CD4-positive, alpha-beta T cell treated with Interleukin-2 at 100 ng/mL for 4 hours (primary cell): ENCODE measurements around the gene CYYR1.

Experiments used
- DNase-seq: peaks from one replicate; pipeline ENCODE4 v3.0.0-alpha.2; 2020; ENCODE audit warnings: low spot score

CYYR1 gene

GRCh38 chr21:26572702-26573381 is at the start of gene CYYR1:
Gene CYYR1, minus strand, starts transcription at chr21:26573286. Its CDS starts 346 bp downstream, at chr21:26572940.
- DNase-seq = no peak

- no peak for DNase-seq
Measured at GRCh38 chr21:26617176-26617575, 44.1 kb upstream of the CYYR1 start.

- no peak for DNase-seq
Measured at GRCh38 chr21:26614251-26614650, 41.2 kb upstream of the CYYR1 start.

GRCh38 chr21:26599261-26599660 is 26.2 kb upstream of the CYYR1 start:
- DNase-seq = no peak

GRCh38 chr21:26597981-26598380 is 24.9 kb upstream of the CYYR1 start:
- DNase-seq = no peak

- no peak for DNase-seq
Measured at GRCh38 chr21:26597031-26597430, 23.9 kb upstream of the CYYR1 start.

- DNase-seq = no peak
Measured at GRCh38 chr21:26595971-26596370, 22.9 kb upstream of the CYYR1 start.

- DNase-seq = no peak
Measured at GRCh38 chr21:26593800-26594199, 20.7 kb upstream of the CYYR1 start.

- no peak for DNase-seq
Measured at GRCh38 chr21:26591543-26591942, 18.5 kb upstream of the CYYR1 start.

- no peak for DNase-seq
Measured at GRCh38 chr21:26588446-26588845, 15.4 kb upstream of the CYYR1 start.

GRCh38 chr21:26587736-26588201 is 14.7 kb upstream of the CYYR1 start:
- DNase-seq = no peak

- no peak for DNase-seq
Measured at GRCh38 chr21:26583769-26584168, 10.7 kb upstream of the CYYR1 start.

- no peak for DNase-seq
Measured at GRCh38 chr21:26581818-26582217, 8.7 kb upstream of the CYYR1 start.

- no peak for DNase-seq
Measured at GRCh38 chr21:26572076-26572701, 897 bp downstream of the CYYR1 start.

- DNase-seq = no peak
Measured at GRCh38 chr21:26570203-26570602, 2.9 kb downstream of the CYYR1 start.

- no peak for DNase-seq
Measured at GRCh38 chr21:26565546-26565945, 7.5 kb downstream of the CYYR1 start.

- no peak for DNase-seq
Measured at GRCh38 chr21:26565111-26565510, 8.0 kb downstream of the CYYR1 start.

- no peak for DNase-seq
Measured at GRCh38 chr21:26563856-26564503, 9.1 kb downstream of the CYYR1 start.

- DNase-seq = no peak
Measured at GRCh38 chr21:26560612-26561011, 12.5 kb downstream of the CYYR1 start.

GRCh38 chr21:26559099-26559498 is 14.0 kb downstream of the CYYR1 start:
- DNase-seq = no peak

GRCh38 chr21:26557106-26557505 is 16.0 kb downstream of the CYYR1 start:
- no peak for DNase-seq

- no peak for DNase-seq
Measured at GRCh38 chr21:26555540-26556146, 17.4 kb downstream of the CYYR1 start.

- no peak for DNase-seq
Measured at GRCh38 chr21:26554365-26554764, 18.7 kb downstream of the CYYR1 start.
